IMR-90 (cell line): ENCODE data around the gene HOXD9.

ENCODE experiments used
- CEBPB ChIP-seq: IDR thresholded peaks from 2 replicates; pipeline ENCODE4 v1.6.1; 2012; ENCODE audit warnings: low read depth, low read length, improper control_type of control experiment
- CHD1 ChIP-seq: IDR thresholded peaks from 2 replicates; pipeline ENCODE4 v1.6.1; 2012; ENCODE audit warnings: low read depth, low read length, improper control_type of control experiment
- CTCF ChIP-seq: conservative IDR thresholded peaks from 2 replicates; pipeline ENCODE4 v1.5.1; 2012; ENCODE audit warnings: mild to moderate bottlenecking, low read depth, low read length, improper control_type of control experiment
- MAZ ChIP-seq: IDR thresholded peaks from 2 replicates; pipeline ENCODE4 v1.6.1; 2012; ENCODE audit warnings: low read depth, mild to moderate bottlenecking, low read length, improper control_type of control experiment, moderate library complexity, borderline replicate concordance
- POLR2A ChIP-seq: IDR thresholded peaks from 2 replicates; pipeline ENCODE4 v1.6.1; 2012; ENCODE audit warnings: mild to moderate bottlenecking, low read depth, low read length
- RAD21 ChIP-seq: IDR thresholded peaks from 2 replicates; pipeline ENCODE4 v1.6.1; 2012; ENCODE audit warnings: low read length, improper control_type of control experiment
- SMC3 ChIP-seq: fragments of 150-350 bp; IDR thresholded peaks from 2 replicates; pipeline ENCODE4 v1.6.1; 2016; ENCODE audit warnings: low read depth, mild to moderate bottlenecking, antibody characterized with exemption, low read length, moderate library complexity

- no peak for TF ChIP-seq RAD21
- TF ChIP-seq CEBPB = no peak
- TF ChIP-seq MAZ = no peak
- no peak for TF ChIP-seq CTCF
- no peak for TF ChIP-seq SMC3
- TF ChIP-seq POLR2A = no peak
- TF ChIP-seq CHD1 = no peak
Measured at GRCh38 chr2:176105078-176105729, 17.3 kb upstream of the HOXD9 start.
